H1 (cell line): Measurements from ENCODE around the gene P2RX2. TPM values are rescaled to one million over a fixed set of nuclear protein-coding genes. Genes with fewer than 3 reads are reported as not detected.

ENCODE experiments used
- CTCF ChIA-PET: fragments of 300-600 bp; sonication (Branson Sonifier 250); formaldehyde crosslinking; loops from one replicate; lab custom pipeline; 2021; ENCODE audit not compliant: partially characterized antibody; lab: Charles Lee
- POLR2A ChIA-PET: fragments of 300-600 bp; sonication (Branson Sonifier 250); formaldehyde crosslinking; loops from one replicate; lab custom pipeline; 2021; ENCODE audit warnings: inconsistent platforms; ENCODE audit not compliant: partially characterized antibody; lab: Charles Lee
- DNase-seq, 2 experiments: peaks; one replicate each; pipeline versions ENCODE4 v3.0.0 to v3.0.0-alpha.2; 2010 to 2022; ENCODE audit warnings: low spot score in 2 of 2, low read depth in 1 of 2, mixed read lengths in 1 of 2
- FAIRE-seq: peaks from 2 replicates; lab custom pipeline; 2011; peaks lifted over from hg19 to GRCh38; lab: Jason Lieb, UNC
- H2AFZ ChIP-seq: 2 replicates; pipeline ENCODE4 v1.8.1; 2012; ENCODE audit warnings: low read length, inconsistent platforms
- H2AK5ac ChIP-seq: 2 replicates; pipeline ENCODE4 v1.6.1; 2013; ENCODE audit warnings: low read depth, low read length
- H2BK120ac ChIP-seq: replicated peaks from 2 replicates; pipeline ENCODE3; 2013; ENCODE audit warnings: low read depth, low read length, inconsistent platforms
- H2BK12ac ChIP-seq: 2 replicates; pipeline ENCODE4 v1.6.1; 2013; ENCODE audit warnings: low read depth, low read length
- H2BK15ac ChIP-seq: 2 replicates; pipeline ENCODE4 v1.6.1; 2013; ENCODE audit warnings: low read length
- H2BK20ac ChIP-seq: 2 replicates; pipeline ENCODE4 v1.6.1; 2013; ENCODE audit warnings: low read length
- H2BK5ac ChIP-seq: 2 replicates; pipeline ENCODE4 v1.6.1; 2013; ENCODE audit warnings: low read depth, low read length
- H3K14ac ChIP-seq: 2 replicates; pipeline ENCODE4 v1.6.1; 2013; ENCODE audit warnings: inconsistent platforms; ENCODE audit not compliant: insufficient read length
- H3K18ac ChIP-seq: 2 replicates; pipeline ENCODE4 v1.6.1; 2013; ENCODE audit warnings: low read length; ENCODE audit errors: extremely low read depth
- H3K23ac ChIP-seq: 2 replicates; pipeline ENCODE4 v1.6.1; 2013; ENCODE audit warnings: inconsistent platforms; ENCODE audit not compliant: insufficient read length
- H3K23me2 ChIP-seq: 2 replicates; pipeline ENCODE4 v1.6.1; 2013; ENCODE audit warnings: low read depth, low read length
- H3K27ac ChIP-seq: 2 replicates; pipeline ENCODE4 v1.6.1; 2011; ENCODE audit warnings: low read depth, low read length, inconsistent platforms
- H3K27me3 ChIP-seq, 4 experiments: replicated peaks in 1 of 4; 1 replicate in 1 of 4; 2 replicates in 3 of 4; pipeline versions ENCODE4 v1.6.1 to v1.8.1; 2011 to 2013; ENCODE audit warnings: low read length in 3 of 4, mild to moderate bottlenecking in 3 of 4, inconsistent platforms in 2 of 4, mixed read lengths in 2 of 4, moderate library complexity in 1 of 4; ENCODE audit not compliant: control insufficient read depth in 3 of 4, insufficient read depth in 3 of 4; ENCODE audit errors: extremely low read depth in 1 of 4
- H3K36me3 ChIP-seq, 4 experiments: 2 replicates each; pipeline versions ENCODE4 v1.6.1 to v1.8.1; 2011 to 2013; ENCODE audit warnings: mild to moderate bottlenecking in 4 of 4, low read length in 3 of 4, moderate library complexity in 2 of 4, control low read depth in 1 of 4, inconsistent platforms in 1 of 4; ENCODE audit not compliant: insufficient read depth in 4 of 4, control insufficient read depth in 2 of 4
- H3K4ac ChIP-seq: replicated peaks from 2 replicates; pipeline ENCODE3; 2013; ENCODE audit warnings: low read length, low read depth, mixed read lengths, inconsistent platforms; ENCODE audit not compliant: insufficient read length
- H3K4me1 ChIP-seq, 4 experiments: replicated peaks in 1 of 4; 1 replicate in 1 of 4; 2 replicates in 3 of 4; pipeline versions ENCODE4 v1.6.1 to v1.8.1; 2011 to 2013; ENCODE audit warnings: low read length in 3 of 4, inconsistent platforms in 2 of 4, mixed read lengths in 1 of 4; ENCODE audit not compliant: insufficient read depth in 4 of 4, control insufficient read depth in 3 of 4
- H3K4me2 ChIP-seq, 2 experiments: 2 replicates each; pipeline versions ENCODE4 v1.6.1 to v1.8.1; 2011 to 2013; ENCODE audit warnings: low read depth in 2 of 2, low read length in 2 of 2, control low read depth in 1 of 2, inconsistent platforms in 1 of 2, mild to moderate bottlenecking in 1 of 2; ENCODE audit not compliant: insufficient read depth in 1 of 2
- H3K4me3 ChIP-seq, 4 experiments: fragments of 200-600, 300-600 bp in 1 of 4; sonication (generic), shearing (Covaris generic), sonication (Bioruptor Twin) in 1 of 4; 2 replicates each; pipeline versions ENCODE4 v1.5.1 to v1.8.1; 2011 to 2016; ENCODE audit warnings: low read length in 4 of 4, low read depth in 3 of 4, control low read depth in 2 of 4, inconsistent platforms in 2 of 4, mild to moderate bottlenecking in 2 of 4, mixed read lengths in 1 of 4, moderate library complexity in 1 of 4; ENCODE audit not compliant: insufficient read depth in 2 of 4; ENCODE audit errors: extremely low read depth in 1 of 4
- H3K56ac ChIP-seq: replicated peaks from 2 replicates; pipeline ENCODE3; 2013; ENCODE audit warnings: low read depth, mild to moderate bottlenecking, mixed read lengths, low read length, inconsistent platforms; ENCODE audit not compliant: insufficient read length
- H3K79me1 ChIP-seq: 2 replicates; pipeline ENCODE4 v1.6.1; 2013; ENCODE audit warnings: low read depth, low read length, control low read depth
- H3K79me2 ChIP-seq, 2 experiments: 2 replicates each; pipeline versions ENCODE4 v1.6.1 to v1.8.1; 2012 to 2013; ENCODE audit warnings: low read length in 2 of 2, mild to moderate bottlenecking in 2 of 2, inconsistent platforms in 1 of 2; ENCODE audit not compliant: insufficient read depth in 2 of 2, control insufficient read depth in 1 of 2
- H3K9ac ChIP-seq, 4 experiments: replicated peaks in 1 of 4; 1 replicate in 1 of 4; 2 replicates in 3 of 4; pipeline versions ENCODE4 v1.6.1 to v1.8.1; 2011 to 2013; ENCODE audit warnings: low read depth in 3 of 4, low read length in 3 of 4, control low read depth in 2 of 4, mild to moderate bottlenecking in 2 of 4, moderate library complexity in 2 of 4, inconsistent platforms in 1 of 4; ENCODE audit errors: extremely low read depth in 1 of 4
- H3K9me3 ChIP-seq, 2 experiments: 2 replicates each; pipeline versions ENCODE4 v1.6.1 to v1.8.1; 2012 to 2013; ENCODE audit warnings: mild to moderate bottlenecking in 2 of 2, moderate library complexity in 2 of 2, control low read depth in 1 of 2, inconsistent platforms in 1 of 2, low read depth in 1 of 2, low read length in 1 of 2, mixed read lengths in 1 of 2; ENCODE audit not compliant: insufficient read depth in 2 of 2
- H4K20me1 ChIP-seq, 2 experiments: replicated peaks in 1 of 2; 2 replicates each; pipeline versions ENCODE3 to v1.8.1; 2011 to 2013; ENCODE audit warnings: inconsistent platforms in 2 of 2, low read length in 2 of 2, mild to moderate bottlenecking in 1 of 2; ENCODE audit not compliant: insufficient read depth in 2 of 2, control insufficient read depth in 1 of 2
- H4K5ac ChIP-seq: 2 replicates; pipeline ENCODE4 v1.6.1; 2013; ENCODE audit warnings: low read length, low read depth, mixed read lengths, inconsistent platforms; ENCODE audit not compliant: insufficient read length
- H4K8ac ChIP-seq: 2 replicates; pipeline ENCODE4 v1.8.0; 2013; ENCODE audit warnings: mild to moderate bottlenecking, moderate library complexity, low read length, inconsistent platforms; ENCODE audit not compliant: insufficient read depth; ENCODE audit errors: extremely low read depth
- H4K91ac ChIP-seq: replicated peaks from 2 replicates; pipeline ENCODE3; 2013; ENCODE audit warnings: low read length, mixed read lengths, inconsistent platforms; ENCODE audit not compliant: insufficient read length
- ASH2L ChIP-seq: fragments of 200-600, 300-600 bp; sonication (generic); IDR thresholded peaks from one replicate; pipeline ENCODE4 v1.7.1; 2017; ENCODE audit warnings: low read length
- BCL11A ChIP-seq, 2 experiments: IDR thresholded peaks; one replicate each; pipeline ENCODE4 v1.6.1; 2011; ENCODE audit warnings: low read depth in 2 of 2, low read length in 2 of 2, mild to moderate bottlenecking in 2 of 2
- BRCA1 ChIP-seq: IDR thresholded peaks from 2 replicates; pipeline ENCODE4 v1.6.1; 2012; ENCODE audit warnings: low read depth, low read length, improper control_type of control experiment
- E2F6 ChIP-seq: IDR thresholded peaks from 2 replicates; pipeline ENCODE4 v1.6.1; 2012; ENCODE audit warnings: inconsistent platforms
- EP300 ChIP-seq, 2 experiments: IDR thresholded peaks; 1 replicate in 1 of 2; 2 replicates in 1 of 2; pipeline ENCODE4 v1.6.1; 2011 to 2012; ENCODE audit warnings: low read depth in 2 of 2, low read length in 2 of 2, mild to moderate bottlenecking in 2 of 2, borderline replicate concordance in 1 of 2, inconsistent platforms in 1 of 2, moderate library complexity in 1 of 2
- HDAC2 ChIP-seq, 2 experiments: fragments of 300-600 bp in 1 of 2; sonication (generic) in 1 of 2; IDR thresholded peaks; 2 replicates each; pipeline ENCODE4 v1.6.1; 2011 to 2012; ENCODE audit warnings: low read depth in 2 of 2, low read length in 2 of 2, mild to moderate bottlenecking in 2 of 2, moderate library complexity in 2 of 2, borderline replicate concordance in 1 of 2, inconsistent platforms in 1 of 2
- KDM1A ChIP-seq: fragments of 200-600, 300-600 bp; sonication (generic); IDR thresholded peaks from 2 replicates; pipeline ENCODE4 v1.7.1; 2016; ENCODE audit warnings: mild to moderate bottlenecking, low read length, borderline replicate concordance
- MAX ChIP-seq: IDR thresholded peaks from 2 replicates; pipeline ENCODE4 v1.6.1; 2012; ENCODE audit warnings: inconsistent platforms
- RXRA ChIP-seq: IDR thresholded peaks from 2 replicates; pipeline ENCODE4 v1.6.1; 2011; ENCODE audit warnings: low read depth, mild to moderate bottlenecking, low read length, moderate library complexity; ENCODE audit not compliant: insufficient read depth
- WGBS, 2 experiments: shearing (Covaris generic) in 1 of 2; methylation state at CpG; one replicate each; pipeline versions ENCODE4 v1.1.6 to v1.1.7; 2013 to 2015; ENCODE audit warnings: low lambda C conversion rate in 2 of 2, mixed read lengths in 2 of 2, inconsistent platforms in 1 of 2, low coverage in 1 of 2, missing lambda C conversion rate in 1 of 2; ENCODE audit not compliant: insufficient replicate concordance in 2 of 2, insufficient coverage in 1 of 2, insufficient read length in 1 of 2; ENCODE audit errors: extremely low coverage in 1 of 2, missing lambda C conversion rate in 1 of 2; 5-methylcytosine and 5-hydroxymethylcytosine counted together
- polyA plus RNA-seq, 7 experiments: library from polyadenylated mRNA; depleted of rRNA in 3 of 7; stranded (reverse) in 5 of 7; unstranded in 2 of 7; fragments of >200 nt in 5 of 7; fragments of 200-250 nt in 2 of 7; gene quantifications; 1 replicate in 5 of 7; 2 replicates in 1 of 7; 4 replicates in 1 of 7; pipeline versions ENCODE4 v1.2.1 to v1.2.3, GENCODE V29; 2011 to 2013; ENCODE audit warnings: missing spikeins in 2 of 7, mixed read lengths in 2 of 7
- total RNA-seq: library from RNA; stranded (reverse); fragmentation: NEBNext Ultra II Directional; extraction: Animal tissue kit (Norgen Biotek cat#: 25700); gene quantifications from 2 replicates; pipeline ENCODE4 v1.2.1, GENCODE V29; 2021

The P2RX2 gene
- total and polyA plus RNA-seq, 2 of the 8 experiments (the other 6 are each of a cell fraction or from before 2014, with no cell fraction given), result 0.84 to 2.2 TPM

- H4K20me1 ChIP-seq, result peaks cover 7 to 12% of the 10 kb centered on the region in 2 experiments
- H3K4me1 ChIP-seq, result peaks cover 0 to 3% (median 0%) of the 10 kb centered on the region in 4 experiments; a peak in 3 of 7 replicates
- no peak overlapping the region for H4K8ac ChIP-seq
- no peak overlapping the region for H2AFZ ChIP-seq
- peak overlapping the region; percentile 23 to 67 (median 36); a peak in 7 of 8 replicates for H3K4me3 ChIP-seq
- H4K5ac ChIP-seq, result no peak overlapping the region
- H3K23me2 ChIP-seq, result no peaks in the 10 kb centered on the region; the same call in 1 of the 2 replicates
- H3K79me1 ChIP-seq, result no peaks in the 10 kb centered on the region
- H3K23ac ChIP-seq, result no peak overlapping the region
- H3K79me2 ChIP-seq, result no peaks in the 10 kb centered on the region
- peaks cover 31 to 60% (median 44%) of the 10 kb centered on the region in 4 experiments for H3K27me3 ChIP-seq
- no peak overlapping the region for H4K91ac ChIP-seq
- H3K27ac ChIP-seq, result no peak overlapping the region
- no peak overlapping the region for H2BK20ac ChIP-seq
- no peak overlapping the region for H2BK120ac ChIP-seq
- no peak overlapping the region for H3K4ac ChIP-seq
- DNase-seq, result peak in 1 of 2 experiments; percentile 80
- H3K9ac ChIP-seq, result no peak overlapping the region
- POLR2A ChIA-PET, result interaction anchor here (0.7 to 4.2 kb wide), 9 partner anchors 8 to 57 kb away, joined by 3 to 28 read pairs (median 4); no protein-coding TSS in a partner anchor
- no peak overlapping the region for H2AK5ac ChIP-seq
- no peak overlapping the region for H3K56ac ChIP-seq
- no peak overlapping the region for H3K18ac ChIP-seq
- 11% methylated on average over 37 of the region's 51 CpGs; no CpG with 5 or more reads in 1 of the 2 experiments for WGBS, 2 experiments
- CTCF ChIA-PET, result interaction anchor here (0.6 to 3.1 kb wide), 4 partner anchors 8 to 190 kb away, joined by 3 to 37 read pairs (median 4); partner anchors contain the start of gene LRCOL1
- peaks cover 2 to 18% of the 10 kb centered on the region in 2 experiments; a peak in 3 of 4 replicates for H3K9me3 ChIP-seq
- H2BK12ac ChIP-seq, result no peak overlapping the region
- no peak for FAIRE-seq
- H3K14ac ChIP-seq, result no peak overlapping the region
- H3K4me2 ChIP-seq, result peak overlapping the region; percentile 48 to 68; a peak in 3 of 4 replicates
- no peaks in the 10 kb centered on the region for H3K36me3 ChIP-seq
- no peak overlapping the region for H2BK5ac ChIP-seq
- no peak overlapping the region for H2BK15ac ChIP-seq
- 0 out of 4 replicates have a peak, but pooled peaks of 1 of the 2 experiments have one; percentile 52 for TF ChIP-seq HDAC2 (IDR thresholded peaks at IDR 0.05; ENCODE audit: borderline replicate concordance in 1 of 2, low read depth in 2 of 2, low read length in 2 of 2)
- TF ChIP-seq BCL11A (IDR thresholded peaks at IDR 0.05; ENCODE audit: low read depth in 2 of 2, low read length in 2 of 2), result no peak
- TF ChIP-seq BRCA1, result no peak
- no peak for TF ChIP-seq RXRA
- TF ChIP-seq EP300 (IDR thresholded peaks at IDR 0.05; ENCODE audit: borderline replicate concordance in 1 of 2, low read depth in 2 of 2, low read length in 2 of 2), result peak in 1 of 2 experiments; percentile 23; a peak in 1 of 3 replicates
- peak; percentile 95 for TF ChIP-seq MAX
- no peak for TF ChIP-seq KDM1A
- peak; percentile 99 for TF ChIP-seq E2F6
- no peak for TF ChIP-seq ASH2L
Measured at GRCh38 chr12:132617822-132618682, 524 bp upstream of the P2RX2 start.
